ENCODE measurements around the gene C11orf42. TPM values are rescaled to one million over a fixed set of nuclear protein-coding genes. Genes with fewer than 3 reads are reported as not detected.

C11orf42 gene
- total RNA-seq, 1 experiment from 2014 or later = not detected

DNA sequence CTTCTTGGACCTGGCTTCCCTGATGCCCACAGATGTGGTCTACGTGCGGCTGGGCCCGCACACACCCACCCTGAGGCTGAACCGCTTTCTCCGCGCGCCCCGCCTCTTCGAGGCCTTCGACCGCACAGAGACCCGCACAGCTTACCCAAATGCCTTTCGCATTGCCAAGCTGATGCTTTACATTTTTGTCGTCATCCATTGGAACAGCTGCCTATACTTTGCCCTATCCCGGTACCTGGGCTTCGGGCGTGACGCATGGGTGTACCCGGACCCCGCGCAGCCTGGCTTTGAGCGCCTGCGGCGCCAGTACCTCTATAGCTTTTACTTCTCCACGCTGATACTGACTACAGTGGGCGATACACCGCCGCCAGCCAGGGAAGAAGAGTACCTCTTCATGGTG, 34.8 kb downstream of the C11orf42 start:
- no peaks in the 10 kb centered on the region for H3K79me2 ChIP-seq (ENCODE audit: low read length)
- DNase-seq (no peak), ATAC-seq (no peak)
- H3K9me3 ChIP-seq (ENCODE audit: low read length) = no peaks in the 10 kb centered on the region
- POLR2A ChIA-PET (ENCODE audit: unreplicated experiment) = no interaction called here
- no peak overlapping the region for H3K4me2 ChIP-seq (ENCODE audit: low read length)
- no peak overlapping the region for H2AFZ ChIP-seq (ENCODE audit: low read length)
- TF ChIP-seq EZH2 (IDR thresholded peaks at IDR 0.05; ENCODE audit: low read length, unreplicated experiment) = no peak
- TF ChIP-seq, protein P1, sequence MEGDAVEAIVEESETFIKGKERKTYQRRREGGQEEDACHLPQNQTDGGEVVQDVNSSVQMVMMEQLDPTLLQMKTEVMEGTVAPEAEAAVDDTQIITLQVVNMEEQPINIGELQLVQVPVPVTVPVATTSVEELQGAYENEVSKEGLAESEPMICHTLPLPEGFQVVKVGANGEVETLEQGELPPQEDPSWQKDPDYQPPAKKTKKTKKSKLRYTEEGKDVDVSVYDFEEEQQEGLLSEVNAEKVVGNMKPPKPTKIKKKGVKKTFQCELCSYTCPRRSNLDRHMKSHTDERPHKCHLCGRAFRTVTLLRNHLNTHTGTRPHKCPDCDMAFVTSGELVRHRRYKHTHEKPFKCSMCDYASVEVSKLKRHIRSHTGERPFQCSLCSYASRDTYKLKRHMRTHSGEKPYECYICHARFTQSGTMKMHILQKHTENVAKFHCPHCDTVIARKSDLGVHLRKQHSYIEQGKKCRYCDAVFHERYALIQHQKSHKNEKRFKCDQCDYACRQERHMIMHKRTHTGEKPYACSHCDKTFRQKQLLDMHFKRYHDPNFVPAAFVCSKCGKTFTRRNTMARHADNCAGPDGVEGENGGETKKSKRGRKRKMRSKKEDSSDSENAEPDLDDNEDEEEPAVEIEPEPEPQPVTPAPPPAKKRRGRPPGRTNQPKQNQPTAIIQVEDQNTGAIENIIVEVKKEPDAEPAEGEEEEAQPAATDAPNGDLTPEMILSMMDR (conservative IDR thresholded peaks at IDR 0.05; ENCODE audit: low read depth, low read length) = no peak
- TF ChIP-seq EZH2phosphoT487 (IDR thresholded peaks at IDR 0.05; ENCODE audit: borderline replicate concordance, low read length) = no peak
- H3K9ac ChIP-seq (ENCODE audit: low read length) = no peak overlapping the region
- no peaks in the 10 kb centered on the region for H3F3A ChIP-seq (ENCODE audit: low read length, unreplicated experiment)
- H3K4me3 ChIP-seq (ENCODE audit: low read length) = no peak overlapping the region
- no peaks in the 10 kb centered on the region for H3K9me2 ChIP-seq (replicated peaks; ENCODE audit: low read length)
- no peaks in the 10 kb centered on the region; the same call in 1 of the 2 replicates for H3K27me3 ChIP-seq (ENCODE audit: low read length)
- no TSS peak for BruUV-seq (replicated peaks)
- H4K20me1 ChIP-seq (ENCODE audit: low read length) = no peaks in the 10 kb centered on the region
- intact Hi-C loops (cut with micrococcal nuclease) = no loop called here
- no peaks in the 10 kb centered on the region for H3K4me1 ChIP-seq (ENCODE audit: insufficient read depth, low read length)
- H3K27ac ChIP-seq (ENCODE audit: low read length) = no peak overlapping the region
- CTCF ChIA-PET = no interaction called here
- H3K36me3 ChIP-seq (ENCODE audit: low read depth, low read length) = no peaks in the 10 kb centered on the region

DNA sequence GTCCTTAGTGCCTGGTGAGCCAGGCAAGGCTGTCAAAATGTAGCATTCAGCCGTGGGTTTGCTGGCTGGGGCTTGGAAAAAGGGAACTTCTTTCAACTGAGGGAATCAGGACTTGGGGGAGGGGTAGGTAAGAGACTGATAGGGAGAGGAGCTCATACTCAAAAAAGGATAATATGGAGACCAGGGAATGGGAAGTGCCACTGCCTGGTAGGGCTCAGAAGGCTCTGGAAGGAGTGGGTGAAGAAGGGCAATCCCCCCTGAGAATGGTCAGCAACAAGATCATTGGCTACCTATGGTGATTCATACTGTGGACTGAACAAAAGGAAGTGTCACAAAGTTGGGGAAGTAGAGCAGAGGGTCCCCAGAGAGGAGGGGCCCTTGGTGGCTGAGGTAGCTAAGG, 35.4 kb downstream of the C11orf42 start:
- Histone ChIP-seq H3K4me2 (ENCODE audit: low read length) (no peak overlapping the region), H3K36me3 (ENCODE audit: low read depth, low read length) (no peaks in the 10 kb centered on the region), H3K79me2 (ENCODE audit: low read length) (no peaks in the 10 kb centered on the region), H3K9ac (ENCODE audit: low read length) (no peak overlapping the region), H3F3A (ENCODE audit: low read length, unreplicated experiment) (no peaks in the 10 kb centered on the region), H2AFZ (ENCODE audit: low read length) (no peak overlapping the region), H3K4me1 (ENCODE audit: insufficient read depth, low read length) (no peaks in the 10 kb centered on the region), H4K20me1 (ENCODE audit: low read length) (no peaks in the 10 kb centered on the region), H3K9me2 (replicated peaks; ENCODE audit: low read length) (no peaks in the 10 kb centered on the region), H3K9me3 (ENCODE audit: low read length) (no peaks in the 10 kb centered on the region), H3K27ac (ENCODE audit: low read length) (no peak overlapping the region), H3K27me3 (ENCODE audit: low read length) (no peaks in the 10 kb centered on the region; the same call in 1 of the 2 replicates), H3K4me3 (ENCODE audit: low read length) (no peak overlapping the region)
- ChIA-PET POLR2A (ENCODE audit: unreplicated experiment) (no interaction called here), CTCF (no interaction called here)
- no TSS peak for BruUV-seq (replicated peaks)
- no peak for TF ChIP-seq EZH2 (IDR thresholded peaks at IDR 0.05; ENCODE audit: low read length, unreplicated experiment)
- TF ChIP-seq, protein P1 (conservative IDR thresholded peaks at IDR 0.05; ENCODE audit: low read depth, low read length) = no peak
- TF ChIP-seq EZH2phosphoT487 (IDR thresholded peaks at IDR 0.05; ENCODE audit: borderline replicate concordance, low read length) = no peak
- intact Hi-C loops (cut with micrococcal nuclease) = no loop called here
- ATAC-seq (no peak), DNase-seq (no peak)

DNA sequence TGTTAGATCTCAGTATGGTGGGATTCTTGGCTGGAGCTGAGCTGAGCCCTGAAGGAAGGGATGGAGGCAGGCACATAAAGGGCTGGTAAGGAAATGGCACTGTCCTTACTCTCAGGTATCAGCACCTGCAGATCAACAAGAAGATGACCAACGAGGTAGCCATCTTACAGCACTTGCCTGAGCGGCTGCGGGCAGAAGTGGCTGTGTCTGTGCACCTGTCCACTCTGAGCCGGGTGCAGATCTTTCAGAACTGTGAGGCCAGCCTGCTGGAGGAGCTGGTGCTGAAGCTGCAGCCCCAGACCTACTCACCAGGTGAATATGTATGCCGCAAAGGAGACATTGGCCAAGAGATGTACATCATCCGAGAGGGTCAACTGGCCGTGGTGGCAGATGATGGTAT, 36.0 kb downstream of the C11orf42 start:
- ChIA-PET POLR2A (ENCODE audit: unreplicated experiment) (no interaction called here), CTCF (no interaction called here)
- ATAC-seq (no peak), DNase-seq (no peak)
- Histone ChIP-seq H3K36me3 (ENCODE audit: low read depth, low read length) (no peaks in the 10 kb centered on the region), H3K9me2 (replicated peaks; ENCODE audit: low read length) (no peaks in the 10 kb centered on the region), H2AFZ (ENCODE audit: low read length) (no peak overlapping the region), H3K4me1 (ENCODE audit: insufficient read depth, low read length) (no peaks in the 10 kb centered on the region), H3F3A (ENCODE audit: low read length, unreplicated experiment) (no peaks in the 10 kb centered on the region), H3K79me2 (ENCODE audit: low read length) (no peaks in the 10 kb centered on the region), H3K9ac (ENCODE audit: low read length) (no peak overlapping the region), H3K27me3 (ENCODE audit: low read length) (no peaks in the 10 kb centered on the region; the same call in 1 of the 2 replicates), H3K9me3 (ENCODE audit: low read length) (no peaks in the 10 kb centered on the region), H3K4me2 (ENCODE audit: low read length) (no peak overlapping the region), H4K20me1 (ENCODE audit: low read length) (no peaks in the 10 kb centered on the region), H3K4me3 (ENCODE audit: low read length) (no peak overlapping the region), H3K27ac (ENCODE audit: low read length) (no peak overlapping the region)
- intact Hi-C loops (cut with micrococcal nuclease) = no loop called here
- no TSS peak for BruUV-seq (replicated peaks)
- TF ChIP-seq EZH2phosphoT487 (IDR thresholded peaks at IDR 0.05; ENCODE audit: borderline replicate concordance, low read length) = no peak
- TF ChIP-seq, protein P1 (conservative IDR thresholded peaks at IDR 0.05; ENCODE audit: low read depth, low read length) = no peak
- TF ChIP-seq EZH2 (IDR thresholded peaks at IDR 0.05; ENCODE audit: low read length, unreplicated experiment) = no peak

Data from PC-3 (cell line).